MM.1S (cell line): ENCODE data around the gene UBE2F.
"Not testable (repeated sequence)": the region's sequence is repeated elsewhere in the genome, so short reads cannot be mapped to it uniquely, and the experiment has no call there.

Experiments
- DNase-seq: peaks from one replicate; pipeline ENCODE4 v3.0.0-alpha.2; 2015
- H2AFZ ChIP-seq: fragments of 300-600 bp; sonication (generic); 2 replicates; pipeline ENCODE4 v1.6.0; 2016; ENCODE audit warnings: antibody characterized with exemption, low read length
- H3F3A ChIP-seq: fragments of 300-600 bp; sonication (generic); 2 replicates; pipeline ENCODE4 v1.6.1; 2016; ENCODE audit warnings: mild to moderate bottlenecking, antibody characterized with exemption, low read length, moderate library complexity, mixed read lengths; ENCODE audit not compliant: insufficient read depth
- H3K27ac ChIP-seq: fragments of 300-600 bp; sonication (generic); 2 replicates; pipeline ENCODE4 v1.5.1; 2016; ENCODE audit warnings: mild to moderate bottlenecking, low read length
- H3K27me3 ChIP-seq: fragments of 300-600 bp; sonication (generic); replicated peaks from 2 replicates; pipeline ENCODE4 v1.6.0; 2016; ENCODE audit warnings: low read length; ENCODE audit not compliant: insufficient read depth
- H3K36me3 ChIP-seq: fragments of 300-600 bp; sonication (generic); replicated peaks from 2 replicates; pipeline ENCODE4 v1.6.1; 2016; ENCODE audit warnings: mild to moderate bottlenecking, low read length, mixed read lengths; ENCODE audit not compliant: insufficient read depth
- H3K4me1 ChIP-seq: fragments of 300-600 bp; sonication (generic); 2 replicates; pipeline ENCODE4 v1.6.1; 2016; ENCODE audit warnings: low read length, mixed read lengths
- H3K4me2 ChIP-seq: fragments of 300-600 bp; sonication (generic); 2 replicates; pipeline ENCODE4 v1.6.0; 2016; ENCODE audit warnings: low read depth, low read length
- H3K4me3 ChIP-seq: fragments of 300-600 bp; sonication (generic); 2 replicates; pipeline ENCODE4 v1.5.1; 2016; ENCODE audit warnings: low read length, mixed read lengths
- H3K79me2 ChIP-seq: fragments of 300-600 bp; sonication (generic); 2 replicates; pipeline ENCODE4 v1.6.1; 2016; ENCODE audit warnings: mixed run types, low read length, mixed read lengths
- H3K9ac ChIP-seq: fragments of 300-600 bp; sonication (generic); 2 replicates; pipeline ENCODE4 v1.6.1; 2016; ENCODE audit warnings: low read length, mixed read lengths
- H3K9me2 ChIP-seq: fragments of 300-600 bp; sonication (generic); replicated peaks from 2 replicates; pipeline ENCODE4 v1.6.1; 2016; ENCODE audit warnings: mild to moderate bottlenecking, low read length, mixed read lengths; ENCODE audit not compliant: insufficient read depth
- H3K9me3 ChIP-seq: fragments of 300-600 bp; sonication (generic); replicated peaks from 2 replicates; pipeline ENCODE4 v1.6.1; 2016; ENCODE audit warnings: mild to moderate bottlenecking, low read length, mixed read lengths; ENCODE audit not compliant: insufficient read depth
- H4K20me1 ChIP-seq: fragments of 300-600 bp; sonication (generic); 2 replicates; pipeline ENCODE4 v1.6.1; 2016; ENCODE audit warnings: mild to moderate bottlenecking, low read length, moderate library complexity, mixed read lengths; ENCODE audit not compliant: insufficient read depth
- EZH2 ChIP-seq: fragments of 300-600 bp; sonication (generic); optimal IDR thresholded peaks from 2 replicates; pipeline ENCODE3; 2017; ENCODE audit warnings: low read depth, mild to moderate bottlenecking, antibody characterized with exemption, low read length, mixed read lengths
- EZH2phosphoT487 ChIP-seq: fragments of 300-600 bp; sonication (generic); IDR thresholded peaks from 2 replicates; pipeline ENCODE4 v1.6.1; 2018; ENCODE audit warnings: antibody characterized with exemption, low read length
- TF ChIP-seq, protein P1 (sequence below): fragments of 300-600 bp; sonication (generic); IDR thresholded peaks from 2 replicates; pipeline ENCODE4 v1.5.1; 2016; ENCODE audit warnings: antibody characterized with exemption, low read length, mixed read lengths

Gene UBE2F

GRCh38 chr2:237946423-237946822 lies 20.4 kb upstream of the UBE2F start:
- no peak overlapping the region for H3K9ac ChIP-seq
- H3K4me2 ChIP-seq, result no peak overlapping the region
- no peaks in the 10 kb centered on the region for H3K9me2 ChIP-seq
- H2AFZ ChIP-seq, result no peak overlapping the region
- no peaks in the 10 kb centered on the region for H4K20me1 ChIP-seq
- no peaks in the 10 kb centered on the region for H3F3A ChIP-seq
- H3K27ac ChIP-seq, result no peak overlapping the region
- DNase-seq, result no peak
- H3K27me3 ChIP-seq, result no peaks in the 10 kb centered on the region
- no peaks in the 10 kb centered on the region for H3K79me2 ChIP-seq
- no peaks in the 10 kb centered on the region for H3K9me3 ChIP-seq
- H3K36me3 ChIP-seq, result no peaks in the 10 kb centered on the region
- no peaks in the 10 kb centered on the region for H3K4me1 ChIP-seq
- H3K4me3 ChIP-seq, result no peak overlapping the region
- TF ChIP-seq EZH2, result no peak
- TF ChIP-seq, protein P1, sequence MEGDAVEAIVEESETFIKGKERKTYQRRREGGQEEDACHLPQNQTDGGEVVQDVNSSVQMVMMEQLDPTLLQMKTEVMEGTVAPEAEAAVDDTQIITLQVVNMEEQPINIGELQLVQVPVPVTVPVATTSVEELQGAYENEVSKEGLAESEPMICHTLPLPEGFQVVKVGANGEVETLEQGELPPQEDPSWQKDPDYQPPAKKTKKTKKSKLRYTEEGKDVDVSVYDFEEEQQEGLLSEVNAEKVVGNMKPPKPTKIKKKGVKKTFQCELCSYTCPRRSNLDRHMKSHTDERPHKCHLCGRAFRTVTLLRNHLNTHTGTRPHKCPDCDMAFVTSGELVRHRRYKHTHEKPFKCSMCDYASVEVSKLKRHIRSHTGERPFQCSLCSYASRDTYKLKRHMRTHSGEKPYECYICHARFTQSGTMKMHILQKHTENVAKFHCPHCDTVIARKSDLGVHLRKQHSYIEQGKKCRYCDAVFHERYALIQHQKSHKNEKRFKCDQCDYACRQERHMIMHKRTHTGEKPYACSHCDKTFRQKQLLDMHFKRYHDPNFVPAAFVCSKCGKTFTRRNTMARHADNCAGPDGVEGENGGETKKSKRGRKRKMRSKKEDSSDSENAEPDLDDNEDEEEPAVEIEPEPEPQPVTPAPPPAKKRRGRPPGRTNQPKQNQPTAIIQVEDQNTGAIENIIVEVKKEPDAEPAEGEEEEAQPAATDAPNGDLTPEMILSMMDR, result no peak
- no peak for TF ChIP-seq EZH2phosphoT487

DNA sequence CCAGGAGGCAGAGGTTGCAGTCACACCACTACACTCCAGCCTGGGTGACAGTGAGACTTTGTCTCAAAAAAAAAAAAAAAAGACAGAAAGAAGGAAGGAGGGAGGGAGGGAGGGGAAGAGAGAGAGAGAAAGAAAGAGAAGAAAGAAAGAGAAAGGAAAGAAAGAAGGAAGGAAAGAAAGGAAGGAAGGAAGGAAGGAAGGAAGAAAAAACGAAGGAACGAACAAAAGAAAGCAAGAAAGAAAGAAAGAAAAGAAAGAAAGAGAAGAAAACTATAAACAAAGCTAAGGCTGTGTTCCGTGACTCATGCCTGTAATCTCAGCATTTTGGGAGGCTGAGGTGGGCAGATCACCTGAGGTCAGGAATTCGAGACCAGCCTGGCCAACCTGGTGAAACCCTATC lies 15.5 kb upstream of the UBE2F start:
- not testable (repeated sequence) for H3K4me2 ChIP-seq, H3K27ac ChIP-seq, DNase-seq, H3K9me3 ChIP-seq, H3K4me3 ChIP-seq, H3K79me2 ChIP-seq, H4K20me1 ChIP-seq, H3F3A ChIP-seq, H3K9me2 ChIP-seq, H3K9ac ChIP-seq, H2AFZ ChIP-seq, H3K27me3 ChIP-seq, H3K36me3 ChIP-seq, H3K4me1 ChIP-seq

DNA sequence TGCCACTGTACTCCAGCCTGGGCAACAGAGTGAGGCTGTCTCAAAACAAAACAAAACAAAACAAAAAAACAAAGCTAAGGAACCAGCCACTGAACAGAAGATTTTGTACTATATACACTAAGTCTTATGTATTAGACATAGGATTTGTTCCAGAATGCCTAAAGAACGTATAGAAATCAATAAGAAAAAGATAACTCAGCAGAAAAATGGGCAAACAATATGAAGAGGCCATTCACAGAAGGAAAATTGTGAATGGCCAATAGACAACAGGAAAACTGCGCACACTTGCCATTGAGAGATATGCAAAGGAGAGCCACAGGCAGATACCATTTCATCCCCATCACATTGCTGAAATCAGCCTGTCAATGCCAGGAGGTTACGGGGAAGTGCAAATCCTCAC lies 14.9 kb upstream of the UBE2F start:
- DNase-seq, result no peak
- H4K20me1 ChIP-seq, result no peaks in the 10 kb centered on the region
- no peak overlapping the region for H3K9ac ChIP-seq
- H3K9me3 ChIP-seq, result no peaks in the 10 kb centered on the region
- H3K9me2 ChIP-seq, result no peaks in the 10 kb centered on the region
- no peak overlapping the region for H3K27ac ChIP-seq
- no peak for TF ChIP-seq EZH2
- TF ChIP-seq, protein P1, result no peak
- TF ChIP-seq EZH2phosphoT487, result no peak
- no peaks in the 10 kb centered on the region for H3K36me3 ChIP-seq
- no peak overlapping the region for H3K4me2 ChIP-seq
- H3K79me2 ChIP-seq, result no peaks in the 10 kb centered on the region
- H3K4me1 ChIP-seq, result peaks cover 8% of the 10 kb centered on the region; the same call in 1 of the 2 replicates
- no peak overlapping the region for H2AFZ ChIP-seq
- no peaks in the 10 kb centered on the region for H3F3A ChIP-seq
- H3K27me3 ChIP-seq, result no peaks in the 10 kb centered on the region
- H3K4me3 ChIP-seq, result no peak overlapping the region

DNA sequence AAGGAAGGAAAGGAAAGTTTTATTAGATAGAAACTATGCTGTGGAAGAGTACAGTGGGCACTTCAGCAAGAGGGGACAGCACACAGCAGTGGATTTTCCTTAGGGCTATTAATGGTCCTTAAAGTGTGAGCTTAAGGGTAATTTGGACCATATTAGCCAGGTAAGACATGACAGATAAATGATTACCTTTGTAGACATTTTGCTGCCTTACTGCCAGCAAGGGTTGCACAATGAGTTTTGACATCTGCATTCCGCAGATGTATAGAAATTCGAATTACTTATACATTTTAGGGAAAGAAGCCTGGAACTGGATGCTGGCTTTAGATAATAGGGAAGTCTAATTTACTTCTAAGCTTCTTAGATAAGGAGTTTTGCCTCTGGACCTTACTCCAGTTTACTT lies 14.0 kb upstream of the UBE2F start:
- TF ChIP-seq, protein P1, result no peak
- no peak for TF ChIP-seq EZH2phosphoT487
- TF ChIP-seq EZH2, result no peak
- Histone ChIP-seq H3K9me2 (no peaks in the 10 kb centered on the region), H3K79me2 (no peaks in the 10 kb centered on the region), H3F3A (no peaks in the 10 kb centered on the region), H2AFZ (no peak overlapping the region), H3K9me3 (no peaks in the 10 kb centered on the region), H3K27ac (no peak overlapping the region), H4K20me1 (no peaks in the 10 kb centered on the region), H3K9ac (no peak overlapping the region), H3K36me3 (no peaks in the 10 kb centered on the region), H3K4me1 (peaks cover 8% of the 10 kb centered on the region; the same call in 1 of the 2 replicates), H3K4me2 (no peak overlapping the region), H3K27me3 (no peaks in the 10 kb centered on the region), H3K4me3 (no peak overlapping the region)
- DNase-seq, result no peak
